Hematopoietic multipotent progenitor cell treated with erythropoietin and hydrocortisone succinate and interleukin-3 and kit ligand, for 6 days (in vitro differentiated cells): ENCODE data around the gene NEU1.
"Not testable (repeated sequence)": the region's sequence is repeated elsewhere in the genome, so short reads cannot be mapped to it uniquely, and the experiment has no call there.

Experiments
- DNase-seq: peaks from one replicate; pipeline ENCODE4 v3.0.0-alpha.2; 2015

The NEU1 gene

GRCh38 chr6:31862344-31863235 is at the start of gene NEU1:
Gene NEU1 (minus strand): TSS chr6:31862821. CDS start chr6:31862776, 45 bp downstream.
- DNase-seq: peak; percentile 100

GRCh38 chr6:31911826-31912585 is 49.4 kb upstream of the NEU1 start:
- no peak for DNase-seq

- not testable (repeated sequence) for DNase-seq
These were observed 46.7 kb upstream of the NEU1 start for GRCh38 chr6:31909298-31909697.

- no peak for DNase-seq
These were observed 46.2 kb upstream of the NEU1 start for GRCh38 chr6:31908791-31909190.

GRCh38 chr6:31908255-31908654 is 45.6 kb upstream of the NEU1 start:
- DNase-seq: not testable (repeated sequence)

GRCh38 chr6:31907158-31907813 is 44.7 kb upstream of the NEU1 start:
- DNase-seq: peak; percentile 64

- DNase-seq: not testable (repeated sequence)
These were observed 44.1 kb upstream of the NEU1 start for GRCh38 chr6:31906727-31907126.

GRCh38 chr6:31906122-31906521 is 43.5 kb upstream of the NEU1 start:
- no peak for DNase-seq

- DNase-seq: no peak
These were observed 42.4 kb upstream of the NEU1 start for GRCh38 chr6:31905041-31905440.

GRCh38 chr6:31903957-31904356 is 41.3 kb upstream of the NEU1 start:
- DNase-seq: peak; percentile 65

GRCh38 chr6:31901953-31902643 is 39.5 kb upstream of the NEU1 start, which contains the start of gene ZBTB12:
Gene ZBTB12 (minus strand): TSS chr6:31902086. CDS start chr6:31901305, 781 bp downstream.
- peak; percentile 92 for DNase-seq

GRCh38 chr6:31901415-31901952 is 38.9 kb upstream of the NEU1 start:
- peak; percentile 82 for DNase-seq

- no peak for DNase-seq
These were observed 38.3 kb upstream of the NEU1 start for GRCh38 chr6:31900917-31901414.

- DNase-seq: no peak
These were observed 37.5 kb upstream of the NEU1 start for GRCh38 chr6:31899882-31900722.

- no peak for DNase-seq
These were observed 36.6 kb upstream of the NEU1 start for GRCh38 chr6:31899215-31899614.

- DNase-seq: peak; percentile 87
These were observed 35.9 kb upstream of the NEU1 start for GRCh38 chr6:31898383-31899011.

GRCh38 chr6:31897612-31898382 is 35.2 kb upstream of the NEU1 start, which contains the start of gene EHMT2:
Gene EHMT2 (minus strand): TSS chr6:31897698. CDS start chr6:31897677, 21 bp downstream.
- DNase-seq: peak; percentile 93

- no peak for DNase-seq
These were observed 34.4 kb upstream of the NEU1 start for GRCh38 chr6:31896856-31897611.

GRCh38 chr6:31896493-31896855 is 33.9 kb upstream of the NEU1 start:
- no peak for DNase-seq
